HepG2 (cell line): Measurements from ENCODE around the gene RFC1. TPM values are rescaled to one million over a fixed set of nuclear protein-coding genes. Genes with fewer than 3 reads are reported as not detected.
A peak's percentile ranks its signal among the peaks of the same experiment; 100 is the strongest.

ENCODE experiments used
- ATAC-seq: fragments of 200-7000 bp; cut with Tn5 transposase; 3 replicates; pipeline ENCODE4 v1.9.1; 2020; ENCODE audit warnings: mild to moderate bottlenecking, moderate library complexity
- BruUV-seq: library from RNA; stranded (reverse); fragments of 400-500 nt; replicated peaks from 2 replicates; lab custom pipeline; 2021; lab: Mats Ljungman, UMichigan
- CTCF ChIA-PET: fragments of 300-600 bp; formaldehyde crosslinking; extraction: SDS; loops from one replicate; lab custom pipeline; 2021; ENCODE audit warnings: low total read pairs, inconsistent platforms, low intra/inter-chr PET ratio; lab: Yijun Ruan, JAX
- POLR2A ChIA-PET: fragments of 350-600 bp; sonication (Branson Sonifier 250); formaldehyde crosslinking; loops from one replicate; lab custom pipeline; 2020; ENCODE audit warnings: antibody characterized with exemption, inconsistent platforms; lab: Yijun Ruan, JAX
- DNase-seq: peaks from one replicate; pipeline ENCODE4 v3.0.0-alpha.2; 2015; ENCODE audit warnings: low spot score
- FAIRE-seq: peaks from 3 replicates; lab custom pipeline; 2011; peaks lifted over from hg19 to GRCh38; lab: Jason Lieb, UNC
- H2AFZ ChIP-seq: one replicate; pipeline ENCODE4 v1.6.1; 2011; ENCODE audit warnings: low read length, inconsistent platforms
- H3K27ac ChIP-seq: fragments of 300-600 bp; 3 replicates; pipeline ENCODE4 v1.8.0; 2011; ENCODE audit warnings: mixed run types, mild to moderate bottlenecking, mixed read lengths, low read length, inconsistent platforms; ENCODE audit not compliant: insufficient read depth; ENCODE audit errors: extremely low read length
- H3K27me3 ChIP-seq, 2 experiments: fragments of 200-600 bp in 1 of 2; 2 replicates in 1 of 2; 3 replicates in 1 of 2; pipeline versions ENCODE4 v1.6.0 to v1.8.0; 2011; ENCODE audit warnings: low read length in 2 of 2, mild to moderate bottlenecking in 2 of 2, moderate library complexity in 2 of 2, inconsistent platforms in 1 of 2; ENCODE audit not compliant: insufficient read depth in 2 of 2, control insufficient read depth in 1 of 2
- H3K36me3 ChIP-seq, 2 experiments: fragments of 200-600 bp in 1 of 2; replicated peaks in 1 of 2; 2 replicates in 1 of 2; 3 replicates in 1 of 2; pipeline versions ENCODE4 v1.5.1 to v1.8.0; 2011; ENCODE audit warnings: low read length in 2 of 2, inconsistent platforms in 1 of 2; ENCODE audit not compliant: insufficient read depth in 2 of 2, control insufficient read depth in 1 of 2
- H3K4me1 ChIP-seq: 2 replicates; pipeline ENCODE4 v1.5.1; 2012; ENCODE audit warnings: low read length, inconsistent platforms; ENCODE audit not compliant: insufficient read depth
- H3K4me2 ChIP-seq: 2 replicates; pipeline ENCODE4 v1.6.0; 2011; ENCODE audit warnings: low read depth, low read length, inconsistent platforms
- H3K4me3 ChIP-seq, 3 experiments: fragments of 200-600 bp in 1 of 3; sonication (generic), shearing (Covaris generic) in 1 of 3; replicated peaks in 1 of 3; 2 replicates each; pipeline ENCODE4 v1.5.1; 2011 to 2016; ENCODE audit warnings: low read length in 3 of 3, inconsistent platforms in 2 of 3, low read depth in 2 of 3, mild to moderate bottlenecking in 2 of 3, control low read depth in 1 of 3, mixed read lengths in 1 of 3; ENCODE audit not compliant: insufficient read depth in 1 of 3
- H3K79me2 ChIP-seq: one replicate; pipeline ENCODE4 v1.6.1; 2011; ENCODE audit warnings: low read length, inconsistent platforms; ENCODE audit not compliant: insufficient read depth
- H3K9ac ChIP-seq: 2 replicates; pipeline ENCODE4 v1.6.0; 2011; ENCODE audit warnings: mild to moderate bottlenecking, low read depth, low read length, inconsistent platforms; ENCODE audit not compliant: insufficient read depth
- H3K9me3 ChIP-seq: 2 replicates; pipeline ENCODE4 v1.5.1; 2012; ENCODE audit warnings: mild to moderate bottlenecking, low read length
- H4K20me1 ChIP-seq: 2 replicates; pipeline ENCODE4 v1.6.0; 2011; ENCODE audit warnings: inconsistent platforms, mild to moderate bottlenecking, low read length, moderate library complexity; ENCODE audit not compliant: insufficient read depth
- FLYWCH1 ChIP-seq: sonication (generic); formaldehyde crosslinking; IDR thresholded peaks from 2 replicates; pipeline ENCODE4 v1.8.1; 2023; ENCODE audit warnings: mild to moderate bottlenecking, missing genetic modification reagents
- FOXA3 ChIP-seq: IDR thresholded peaks from 2 replicates; pipeline ENCODE4 v1.6.1; 2016; ENCODE audit warnings: missing genetic modification reagents, missing compliant biosample characterization
- SALL2 ChIP-seq: sonication (generic); formaldehyde crosslinking; IDR thresholded peaks from 2 replicates; pipeline ENCODE4 v1.8.1; 2023; ENCODE audit warnings: mild to moderate bottlenecking, missing genetic modification reagents, inconsistent platforms
- TAF1 ChIP-seq: sonication (generic); formaldehyde crosslinking; IDR thresholded peaks from 2 replicates; pipeline ENCODE4 v1.4.0; 2020; ENCODE audit warnings: missing genetic modification reagents
- TCF7L2 ChIP-seq: IDR thresholded peaks from 2 replicates; pipeline ENCODE4 v1.6.1; 2011; ENCODE audit warnings: mild to moderate bottlenecking, low read depth, low read length, moderate library complexity
- ZBTB46 ChIP-seq: sonication (generic); formaldehyde crosslinking; IDR thresholded peaks from 2 replicates; pipeline ENCODE4 v1.4.0; 2020; ENCODE audit warnings: mild to moderate bottlenecking, missing genetic modification reagents, borderline replicate concordance
- ZIK1 ChIP-seq: sonication (generic); formaldehyde crosslinking; IDR thresholded peaks from 2 replicates; pipeline ENCODE4 v1.5.0; 2020; ENCODE audit warnings: mild to moderate bottlenecking, low read depth, missing genetic modification reagents, borderline replicate concordance
- ZNF24 ChIP-seq: fragments of 450-650 bp; IDR thresholded peaks from 2 replicates; pipeline ENCODE4 v1.6.1; 2017; ENCODE audit warnings: antibody characterized with exemption, mild to moderate bottlenecking
- ZNF260 ChIP-seq: sonication (generic); formaldehyde crosslinking; IDR thresholded peaks from 2 replicates; pipeline ENCODE4 v1.4.0; 2020; ENCODE audit warnings: missing genetic modification reagents, low read depth, mild to moderate bottlenecking, borderline replicate concordance
- ZNF280D ChIP-seq: sonication (generic); formaldehyde crosslinking; IDR thresholded peaks from 2 replicates; pipeline ENCODE4 v1.5.1; 2020; ENCODE audit warnings: mild to moderate bottlenecking, missing genetic modification reagents
- ZNF512B ChIP-seq: sonication (generic); formaldehyde crosslinking; IDR thresholded peaks from 2 replicates; pipeline ENCODE4 v1.5.1; 2020; ENCODE audit warnings: missing genetic modification reagents, mild to moderate bottlenecking, borderline replicate concordance
- ZNF597 ChIP-seq: sonication (generic); formaldehyde crosslinking; IDR thresholded peaks from 2 replicates; pipeline ENCODE4 v1.5.0; 2020; ENCODE audit warnings: missing genetic modification reagents
- ZNF878 ChIP-seq: sonication (generic); formaldehyde crosslinking; IDR thresholded peaks from 2 replicates; pipeline ENCODE4 v1.8.1; 2023; ENCODE audit warnings: mild to moderate bottlenecking, missing genetic modification reagents, moderate library complexity
- WGBS: methylation state at CpG from one replicate; pipeline ENCODE4 v1.1.6; 2017; ENCODE audit warnings: low lambda C conversion rate; 5-methylcytosine and 5-hydroxymethylcytosine counted together
- in situ Hi-C: cut with HindIII; loops from 2 replicates; pipeline ENCODE4 v1.10.0; 2017; ENCODE audit warnings: low pct_unique_long_range_greater_than_20kb; ENCODE audit not compliant: extremely low pct_ligation_motif_present
- intact Hi-C: fragments of 100-400 bp; cut with micrococcal nuclease; formaldehyde crosslinking; loops from one replicate; pipeline ENCODE4 v1.10.0; 2022; ENCODE audit not compliant: unreplicated experiment
- polyA plus RNA-seq, 8 experiments: library from polyadenylated mRNA; depleted of rRNA in 3 of 8; stranded (reverse) in 7 of 8; unstranded in 1 of 8; fragments of >200 nt; fragmentation: Illumina TruSeq in 4 of 8; extraction: Trizol in 4 of 8; gene quantifications; 2 replicates each; pipeline versions ENCODE4 v1.2.1 to v1.2.3, GENCODE V29; 2011 to 2016; ENCODE audit warnings: low read depth in 4 of 8, missing spikeins in 1 of 8, mixed read lengths in 1 of 8; ENCODE audit not compliant: insufficient read depth in 1 of 8
- total RNA-seq, 5 experiments: library from RNA; depleted of rRNA; stranded (reverse); fragments of >200 nt; fragmentation: Illumina TruSeq; extraction: Trizol; gene quantifications; 2 replicates each; pipeline ENCODE4 v1.2.3, GENCODE V29; 2016; ENCODE audit warnings: low read depth in 1 of 5

The RFC1 gene
- total and polyA plus RNA-seq, 2 of the 13 experiments (the other 11 are each of a cell fraction or from before 2014, with no cell fraction given): 15.9 to 78.8 TPM

GRCh38 chr4:39341075-39341725 lies 25.0 kb downstream of the RFC1 start (continued):
- TF ChIP-seq ZBTB46 (CRISPR knock-in tag) (no peak), ZNF24 (no peak)

GRCh38 chr4:39339968-39340367 lies 26.2 kb downstream of the RFC1 start:
- in situ Hi-C loops: no loop called here
- no peaks in the 10 kb centered on the region for H3K9me3 ChIP-seq
- no peak for FAIRE-seq
- BruUV-seq: no TSS peak
- peaks cover 62% of the 10 kb centered on the region for H3K79me2 ChIP-seq
- no peak overlapping the region; a peak in 1 of 6 replicates for H3K4me3 ChIP-seq
- ChIA-PET CTCF (no interaction called here), POLR2A (interaction anchor here (1.3 to 2.4 kb wide), 4 partner anchors 11 to 296 kb away, joined by 3 to 20 read pairs (median 6); partner anchors contain the start of gene RFC1)
- H3K9ac ChIP-seq: no peak overlapping the region; the same call in 1 of the 2 replicates
- H3K36me3 ChIP-seq: peaks cover 0 to 3% of the 10 kb centered on the region in 2 experiments; a peak in 1 of 5 replicates
- peaks cover 83% of the 10 kb centered on the region for H3K4me1 ChIP-seq
- no peaks in the 10 kb centered on the region for H3K27me3 ChIP-seq
- intact Hi-C loops: loop anchor here (2.0 to 5.0 kb wide), 2 partner anchors 37 to 67 kb away; partner anchors contain the start of gene KLB
- H4K20me1 ChIP-seq: no peaks in the 10 kb centered on the region
- no peak for DNase-seq
- H2AFZ ChIP-seq: no peak overlapping the region
- peak overlapping the region; percentile 60 for H3K4me2 ChIP-seq
- ATAC-seq: no peak
- whole genome bisulfite sequencing: 42% methylated on average over 2 of the region's 2 CpGs
- H3K27ac ChIP-seq: peak overlapping the region; percentile 80
- no peak for TF ChIP-seq ZNF260 (CRISPR knock-in tag)
- no peak for TF ChIP-seq ZNF597
- no peak for TF ChIP-seq ZNF280D (CRISPR knock-in tag)
- no peak for TF ChIP-seq TAF1
- TF ChIP-seq SALL2: no peak
- no peak for TF ChIP-seq ZIK1
- no peak for TF ChIP-seq ZNF512B (CRISPR knock-in tag)
- no peak for TF ChIP-seq FLYWCH1 (CRISPR knock-in tag)
- TF ChIP-seq TCF7L2: no peak
- TF ChIP-seq ZNF878 (CRISPR knock-in tag): no peak
- TF ChIP-seq FOXA3: peak; percentile 77
